ENCODE data around the gene LIME1.
A peak's percentile ranks its signal among the peaks of the same experiment; 100 is the strongest.

Gene LIME1

DNA sequence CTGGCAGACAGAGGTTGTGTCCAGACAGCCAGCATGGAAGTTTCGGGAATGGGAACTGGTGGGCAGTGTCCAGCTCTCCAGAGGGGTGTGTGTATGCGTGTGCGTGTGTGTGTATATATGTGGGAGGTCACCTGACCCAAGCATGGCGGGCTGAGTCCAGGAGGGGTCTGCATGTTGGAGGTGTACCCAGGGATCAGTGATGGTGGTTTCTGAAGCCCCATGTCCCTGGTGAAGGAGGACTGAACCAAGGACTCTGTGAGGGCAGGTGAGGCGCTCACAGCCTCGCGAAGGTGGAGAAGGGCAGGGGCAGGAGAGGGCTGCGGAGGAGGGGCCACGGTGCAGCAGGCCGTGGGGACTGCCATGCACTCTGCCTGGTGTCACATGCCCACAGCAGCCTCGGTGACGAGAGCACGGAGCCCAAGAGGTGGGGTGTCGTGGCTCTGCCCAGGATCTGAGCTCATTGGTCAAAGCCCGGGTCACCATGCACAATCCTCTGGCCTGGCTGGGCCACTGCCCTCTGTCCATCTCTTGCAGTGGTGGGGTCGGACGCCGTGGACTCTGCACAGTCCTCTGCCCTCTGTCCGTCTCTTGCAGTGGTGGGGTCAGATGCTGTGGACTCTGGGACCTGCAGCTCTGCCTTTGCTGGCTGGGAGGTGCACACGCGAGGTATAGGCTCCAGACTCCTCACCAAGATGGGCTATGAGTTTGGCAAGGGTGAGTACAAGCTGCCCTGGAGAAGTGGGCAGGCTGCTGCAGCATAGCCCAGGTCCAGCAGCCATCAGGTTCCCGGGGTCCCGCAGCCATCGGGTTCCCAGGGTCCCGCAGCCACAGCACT is 2.1 kb upstream of the LIME1 start:
- Histone ChIP-seq H3K9me2 (replicated peaks; ENCODE audit: control insufficient read depth, low read length) (no peaks in the 10 kb centered on the region), H3K79me2 (ENCODE audit: control insufficient read depth, low read length) (peaks cover 29% of the 10 kb centered on the region), H3K4me2 (ENCODE audit: low read length) (no peak overlapping the region), H3K27me3 (ENCODE audit: control insufficient read depth, low read length) (no peaks in the 10 kb centered on the region), H4K20me1 (ENCODE audit: control insufficient read depth, insufficient read depth, low read depth, low read length) (no peaks in the 10 kb centered on the region), H3K36me3 (ENCODE audit: control insufficient read depth, low read length) (peaks cover 49% of the 10 kb centered on the region), H3K27ac (ENCODE audit: low read depth, low read length) (no peak overlapping the region), H3F3A (ENCODE audit: control insufficient read depth, insufficient read depth) (peaks cover 7% of the 10 kb centered on the region; the same call in 1 of the 2 replicates), H3K4me1 (ENCODE audit: control insufficient read depth, low read length) (peaks cover 54% of the 10 kb centered on the region), H3K4me3 (ENCODE audit: low read length) (no peak overlapping the region), H3K9me3 (ENCODE audit: control insufficient read depth, insufficient read depth, low read length) (no peaks in the 10 kb centered on the region; the same call in 1 of the 2 replicates)
- no peak for TF ChIP-seq CTCF (IDR thresholded peaks at IDR 0.05; ENCODE audit: low read depth, low read length, poor library complexity, severe bottlenecking)
- TF ChIP-seq EZH2phosphoT487 (IDR thresholded peaks at IDR 0.05; ENCODE audit: borderline replicate concordance, low read length), result no peak

DNA sequence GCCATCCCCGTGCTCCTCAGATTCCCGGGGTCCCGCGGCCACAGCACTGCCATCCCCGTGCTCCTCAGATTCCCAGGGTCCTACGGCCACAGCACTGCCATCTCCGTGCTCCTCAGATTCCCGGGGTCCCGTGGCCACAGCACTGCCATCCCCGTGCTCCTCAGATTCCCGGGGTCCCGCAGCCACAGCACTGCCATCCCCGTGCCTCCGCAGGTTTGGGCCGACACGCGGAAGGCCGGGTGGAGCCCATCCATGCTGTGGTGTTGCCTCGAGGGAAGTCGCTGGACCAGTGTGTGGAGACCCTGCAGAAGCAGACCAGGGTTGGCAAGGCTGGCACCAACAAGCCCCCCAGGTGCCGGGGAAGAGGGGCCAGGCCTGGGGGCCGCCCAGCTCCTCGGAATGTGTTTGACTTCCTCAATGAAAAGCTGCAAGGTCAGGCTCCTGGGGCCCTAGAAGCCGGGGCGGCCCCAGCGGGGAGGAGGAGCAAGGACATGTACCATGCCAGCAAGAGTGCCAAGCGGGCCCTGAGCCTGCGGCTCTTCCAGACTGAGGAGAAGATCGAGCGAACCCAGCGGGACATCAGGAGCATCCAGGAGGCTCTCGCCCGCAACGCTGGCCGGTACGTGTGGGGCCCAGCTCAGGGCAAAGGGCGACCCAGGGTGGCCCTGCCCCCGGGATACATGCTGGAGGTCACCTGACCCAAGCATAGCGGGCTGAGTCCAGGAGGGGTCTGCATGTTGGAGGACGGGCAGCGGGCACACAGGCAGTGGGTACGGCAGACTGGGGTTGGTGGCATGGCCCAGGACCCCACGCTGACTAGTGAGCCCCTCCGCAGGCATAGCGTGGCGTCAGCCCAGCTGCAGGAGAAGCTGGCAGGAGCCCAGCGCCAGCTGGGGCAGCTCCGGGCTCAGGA is 1.3 kb upstream of the LIME1 start:
- H3K9me3 ChIP-seq (ENCODE audit: control insufficient read depth, insufficient read depth, low read length), result no peaks in the 10 kb centered on the region; the same call in 1 of the 2 replicates
- H3K79me2 ChIP-seq (ENCODE audit: control insufficient read depth, low read length), result peaks cover 24% of the 10 kb centered on the region
- H4K20me1 ChIP-seq (ENCODE audit: control insufficient read depth, insufficient read depth, low read depth, low read length), result no peaks in the 10 kb centered on the region
- H3K4me2 ChIP-seq (ENCODE audit: low read length), result no peak overlapping the region
- peaks cover 7% of the 10 kb centered on the region; the same call in 1 of the 2 replicates for H3F3A ChIP-seq (ENCODE audit: control insufficient read depth, insufficient read depth)
- no peaks in the 10 kb centered on the region for H3K9me2 ChIP-seq (replicated peaks; ENCODE audit: control insufficient read depth, low read length)
- H3K4me3 ChIP-seq (ENCODE audit: low read length), result no peak overlapping the region
- no peaks in the 10 kb centered on the region for H3K27me3 ChIP-seq (ENCODE audit: control insufficient read depth, low read length)
- no peak overlapping the region for H3K27ac ChIP-seq (ENCODE audit: low read depth, low read length)
- H3K36me3 ChIP-seq (ENCODE audit: control insufficient read depth, low read length), result peaks cover 41% of the 10 kb centered on the region
- TF ChIP-seq CTCF (IDR thresholded peaks at IDR 0.05; ENCODE audit: low read depth, low read length, poor library complexity, severe bottlenecking) (no peak), EZH2phosphoT487 (IDR thresholded peaks at IDR 0.05; ENCODE audit: borderline replicate concordance, low read length) (no peak)
- H3K4me1 ChIP-seq (ENCODE audit: control insufficient read depth, low read length), result peaks cover 46% of the 10 kb centered on the region

- Histone ChIP-seq H3K9me2 (replicated peaks; ENCODE audit: control insufficient read depth, low read length) (no peaks in the 10 kb centered on the region), H3F3A (ENCODE audit: control insufficient read depth, insufficient read depth) (peaks cover 2% of the 10 kb centered on the region; the same call in 1 of the 2 replicates), H3K9me3 (ENCODE audit: control insufficient read depth, insufficient read depth, low read length) (no peaks in the 10 kb centered on the region; the same call in 1 of the 2 replicates), H3K27ac (ENCODE audit: low read depth, low read length) (no peak overlapping the region), H3K79me2 (ENCODE audit: control insufficient read depth, low read length) (peaks cover 8% of the 10 kb centered on the region; the same call in 1 of the 2 replicates), H3K4me1 (ENCODE audit: control insufficient read depth, low read length) (peaks cover 42% of the 10 kb centered on the region), H3K27me3 (ENCODE audit: control insufficient read depth, low read length) (no peaks in the 10 kb centered on the region), H3K36me3 (ENCODE audit: control insufficient read depth, low read length) (peaks cover 24% of the 10 kb centered on the region; the same call in 1 of the 2 replicates), H3K4me2 (ENCODE audit: low read length) (peak overlapping the region; percentile 43), H3K4me3 (ENCODE audit: low read length) (peak overlapping the region; percentile 16; the same call in 1 of the 2 replicates), H4K20me1 (ENCODE audit: control insufficient read depth, insufficient read depth, low read depth, low read length) (no peaks in the 10 kb centered on the region)
- TF ChIP-seq CTCF (IDR thresholded peaks at IDR 0.05; ENCODE audit: low read depth, low read length, poor library complexity, severe bottlenecking) (no peak), EZH2phosphoT487 (IDR thresholded peaks at IDR 0.05; ENCODE audit: borderline replicate concordance, low read length) (no peak)
Observed at GRCh38 chr20:63736893-63737694, 630 bp downstream of the LIME1 start.
